ENCODE results near the gene RRP1B. TPM values are rescaled to one million over a fixed set of nuclear protein-coding genes. Genes with fewer than 3 reads are reported as not detected.
"Not testable (repeated sequence)": the region's sequence is repeated elsewhere in the genome, so short reads cannot be mapped to it uniquely, and the experiment has no call there.

The RRP1B gene
- total and polyA plus RNA-seq, 12 donors: 5.0 to 11.3 (median 8.4) TPM

DNA sequence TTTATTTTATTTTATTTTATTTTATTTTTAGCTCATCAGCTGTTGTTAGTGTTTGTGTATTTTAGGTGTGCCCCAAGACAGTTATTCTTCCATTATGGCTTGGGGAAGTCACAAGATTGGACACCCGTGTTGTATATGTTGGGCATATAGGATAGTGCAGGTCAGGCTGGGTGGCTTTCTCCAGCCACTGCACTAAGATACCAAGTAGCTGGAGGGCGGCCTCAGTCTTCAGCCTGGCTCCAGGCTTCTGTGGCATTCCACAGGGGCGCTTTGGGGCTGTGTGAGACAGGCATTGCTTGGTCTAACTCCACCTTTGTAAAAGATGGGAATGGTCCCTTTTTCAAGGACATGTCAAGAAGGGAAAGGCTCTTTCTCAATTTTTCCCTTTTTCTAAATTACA, 16.5 kb downstream of the RRP1B start:
- ATAC-seq (no peak), DNase-seq (no peak)
- intact Hi-C loops (cut with DNase I): loop anchor here in 1 of 10 donors (10.0 kb wide), 1 partner anchor 49 kb away; no protein-coding TSS in a partner anchor
- Histone ChIP-seq H3K9me3 (no peaks in the 10 kb centered on the region), H3K27ac (no peak overlapping the region), H3K27me3 (no peaks in the 10 kb centered on the region), H3K36me3 (peaks cover 0 to 100% (median 33%) of the 10 kb centered on the region in 9 donors), H3K4me1 (no peaks in the 10 kb centered on the region), H3K4me3 (no peak overlapping the region)
- WGBS, 2 donors: 92 to 97% methylated on average over 3 of the region's 3 CpGs
- TF ChIP-seq, protein P1, sequence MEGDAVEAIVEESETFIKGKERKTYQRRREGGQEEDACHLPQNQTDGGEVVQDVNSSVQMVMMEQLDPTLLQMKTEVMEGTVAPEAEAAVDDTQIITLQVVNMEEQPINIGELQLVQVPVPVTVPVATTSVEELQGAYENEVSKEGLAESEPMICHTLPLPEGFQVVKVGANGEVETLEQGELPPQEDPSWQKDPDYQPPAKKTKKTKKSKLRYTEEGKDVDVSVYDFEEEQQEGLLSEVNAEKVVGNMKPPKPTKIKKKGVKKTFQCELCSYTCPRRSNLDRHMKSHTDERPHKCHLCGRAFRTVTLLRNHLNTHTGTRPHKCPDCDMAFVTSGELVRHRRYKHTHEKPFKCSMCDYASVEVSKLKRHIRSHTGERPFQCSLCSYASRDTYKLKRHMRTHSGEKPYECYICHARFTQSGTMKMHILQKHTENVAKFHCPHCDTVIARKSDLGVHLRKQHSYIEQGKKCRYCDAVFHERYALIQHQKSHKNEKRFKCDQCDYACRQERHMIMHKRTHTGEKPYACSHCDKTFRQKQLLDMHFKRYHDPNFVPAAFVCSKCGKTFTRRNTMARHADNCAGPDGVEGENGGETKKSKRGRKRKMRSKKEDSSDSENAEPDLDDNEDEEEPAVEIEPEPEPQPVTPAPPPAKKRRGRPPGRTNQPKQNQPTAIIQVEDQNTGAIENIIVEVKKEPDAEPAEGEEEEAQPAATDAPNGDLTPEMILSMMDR (IDR thresholded peaks at IDR 0.05): no peak

DNA sequence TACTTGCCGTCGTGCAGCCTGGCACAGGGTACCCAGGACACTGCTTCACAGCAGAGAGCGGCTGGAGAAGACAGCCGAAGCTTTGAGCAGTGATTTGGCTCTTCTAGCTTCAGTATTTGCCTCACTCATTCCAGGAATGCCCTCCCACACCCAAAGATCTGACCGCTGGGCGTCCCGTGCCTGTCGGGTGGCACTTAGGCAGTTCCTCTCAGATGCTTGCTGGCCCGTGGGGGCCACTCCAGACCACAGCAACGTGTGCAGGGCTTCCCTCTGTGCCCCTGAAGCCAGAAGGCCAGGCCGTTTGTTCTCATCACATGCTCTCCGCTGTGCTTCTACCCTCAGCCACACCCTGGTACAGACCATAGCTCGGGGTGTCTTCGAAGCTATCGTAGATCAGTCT, 17.0 kb downstream of the RRP1B start:
- peaks cover 0 to 100% (median 28%) of the 10 kb centered on the region in 9 donors for H3K36me3 ChIP-seq
- H3K4me3 ChIP-seq: no peak overlapping the region
- intact Hi-C loops (cut with DNase I): loop anchor here in 1 of 10 donors (10.0 kb wide), 1 partner anchor 48 kb away; no protein-coding TSS in a partner anchor
- H3K9me3 ChIP-seq: no peaks in the 10 kb centered on the region
- TF ChIP-seq, protein P1 (IDR thresholded peaks at IDR 0.05): no peak
- H3K4me1 ChIP-seq: no peaks in the 10 kb centered on the region
- no peaks in the 10 kb centered on the region for H3K27me3 ChIP-seq
- H3K27ac ChIP-seq: no peak overlapping the region
- ATAC-seq (no peak), DNase-seq (no peak)
- 91 to 95% methylated on average over 15 of the region's 15 CpGs for WGBS, 2 donors

DNA sequence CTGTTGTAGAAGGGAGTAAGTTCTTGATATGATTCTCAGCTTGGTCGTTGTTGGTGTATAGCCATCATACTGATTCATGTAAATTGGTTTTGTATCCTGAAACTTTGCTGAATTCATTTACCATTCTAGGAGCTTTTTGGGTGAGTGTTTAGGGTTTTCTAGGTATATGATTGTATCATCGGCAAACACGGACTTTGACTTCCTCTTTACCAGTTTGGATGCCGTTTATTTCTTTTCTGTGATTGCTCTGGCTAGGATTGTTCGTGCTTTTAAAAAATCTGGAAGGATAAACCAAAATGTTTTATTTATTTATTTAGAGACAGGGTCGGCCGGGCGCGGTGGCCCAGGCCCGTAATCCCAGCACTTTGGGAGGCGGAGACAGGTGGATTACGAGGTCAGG, 20.6 kb downstream of the RRP1B start:
- intact Hi-C loops (cut with DNase I): loop anchor here in 2 of 10 donors (10.0 kb wide), 2 partner anchors 45 to 65 kb away; no protein-coding TSS in a partner anchor
- ATAC-seq: no peak
- no peak for DNase-seq
- 96% methylated on average over 12 of the region's 12 CpGs for WGBS, 2 donors
- Histone ChIP-seq H3K4me1 (peaks cover 0 to 10% (median 0%) of the 10 kb centered on the region in 9 donors), H3K9me3 (no peaks in the 10 kb centered on the region), H3K4me3 (no peak overlapping the region), H3K27me3 (no peaks in the 10 kb centered on the region), H3K36me3 (peaks cover 0 to 100% (median 35%) of the 10 kb centered on the region in 9 donors), H3K27ac (no peak overlapping the region)
- TF ChIP-seq, protein P1 (IDR thresholded peaks at IDR 0.05): no peak

- 80 to 97% methylated on average over 6 of the region's 6 CpGs for WGBS, 2 donors
- not testable (repeated sequence) for H3K4me3 ChIP-seq, H3K9me3 ChIP-seq, DNase-seq, ATAC-seq, H3K27ac ChIP-seq, H3K27me3 ChIP-seq
- intact Hi-C loops (cut with DNase I): loop anchor here in 1 of 10 donors (10.0 kb wide), 1 partner anchor 64 kb away; no protein-coding TSS in a partner anchor
- peaks cover 0 to 100% (median 35%) of the 10 kb centered on the region in 9 donors for H3K36me3 ChIP-seq
- H3K4me1 ChIP-seq: peaks cover 0 to 10% (median 0%) of the 10 kb centered on the region in 9 donors
These were observed 21.1 kb downstream of the RRP1B start for GRCh38 chr21:43680421-43680820.

DNA sequence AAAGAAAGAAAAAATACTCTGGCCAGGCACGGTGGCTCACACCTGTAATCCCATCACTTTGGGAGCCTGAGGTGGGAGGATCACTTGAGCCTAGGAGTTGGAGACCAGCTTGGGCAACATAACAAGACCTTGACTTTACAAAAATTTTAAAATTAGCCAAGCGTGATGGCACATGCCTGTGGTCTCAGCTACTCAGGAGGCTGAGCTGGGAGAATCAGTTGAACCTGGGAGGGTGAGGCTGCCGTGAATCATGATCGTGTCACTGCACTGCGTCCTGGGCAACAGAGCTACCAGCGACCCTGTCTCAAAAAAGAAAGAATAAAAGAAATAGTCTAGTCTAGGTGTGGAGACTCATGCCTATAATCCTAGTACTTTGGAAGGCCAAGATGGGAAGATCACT, 22.3 kb downstream of the RRP1B start:
- Histone ChIP-seq H3K27ac (no peak overlapping the region), H3K9me3 (no peaks in the 10 kb centered on the region), H3K27me3 (no peaks in the 10 kb centered on the region), H3K4me1 (peaks cover 0 to 10% (median 0%) of the 10 kb centered on the region in 9 donors), H3K36me3 (peaks cover 0 to 100% (median 39%) of the 10 kb centered on the region in 9 donors), H3K4me3 (no peak overlapping the region)
- TF ChIP-seq, protein P1 (IDR thresholded peaks at IDR 0.05): no peak
- intact Hi-C loops (cut with DNase I): loop anchor here in 1 of 10 donors (10.0 kb wide), 1 partner anchor 63 kb away; no protein-coding TSS in a partner anchor
- DNase-seq (no peak), ATAC-seq (no peak)
- 97% methylated on average over 6 of the region's 6 CpGs for WGBS, 2 donors
